GM19238 (cell line): ENCODE results near the gene DDX25.

Experiments
- DNase-seq: peaks from one replicate; pipeline ENCODE4 v3.0.0; 2011; ENCODE audit warnings: low spot score; ENCODE audit not compliant: insufficient read length

DDX25 gene

DNA sequence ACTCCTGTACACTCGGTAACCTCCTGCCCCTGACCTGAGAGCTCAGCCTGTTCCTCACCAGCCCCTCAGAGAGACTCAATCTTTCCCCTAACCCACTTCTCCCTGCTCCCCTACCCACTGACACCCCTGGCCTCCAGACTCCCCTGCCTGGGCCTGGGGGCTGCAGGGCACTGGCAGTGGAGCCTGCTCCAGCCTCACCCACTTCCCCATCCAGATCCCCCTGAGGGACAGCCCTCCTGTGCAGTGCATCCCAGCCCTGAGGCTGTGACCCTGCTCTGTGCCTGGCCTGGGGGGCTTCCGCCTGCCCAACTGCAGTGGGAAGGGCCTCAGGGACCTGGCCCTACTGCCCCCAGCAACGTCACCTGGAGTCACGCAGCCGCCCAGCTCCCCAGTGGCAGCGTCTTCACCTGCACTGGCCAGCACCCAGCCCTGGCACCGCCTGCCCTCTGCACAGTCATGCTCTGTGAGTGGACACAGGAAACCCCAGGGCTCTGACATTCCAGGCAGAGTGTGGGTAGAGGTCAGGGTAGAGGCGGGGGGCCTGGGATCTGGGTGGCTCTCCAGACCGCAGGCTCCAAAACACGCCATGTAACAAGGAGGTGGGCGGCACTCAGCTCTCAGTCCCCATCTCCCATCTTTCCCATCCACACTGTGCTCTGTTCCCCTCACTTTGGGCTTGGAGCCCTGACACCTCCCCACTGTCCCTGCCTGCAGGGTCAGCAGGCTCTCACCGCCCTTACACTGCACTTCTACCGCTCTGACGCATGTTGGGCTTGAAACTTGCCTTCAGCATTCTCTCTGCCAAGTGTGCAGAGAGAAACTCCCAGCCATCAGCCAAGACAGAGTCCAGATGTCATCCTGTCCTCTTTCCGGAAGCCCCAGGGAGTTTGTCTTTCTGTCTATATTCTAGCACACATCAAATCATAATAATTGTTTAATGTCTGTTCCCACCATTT, 46.7 kb downstream of the DDX25 start:
- no peak for DNase-seq

GRCh38 chr11:125951731-125952130, 47.4 kb downstream of the DDX25 start:
- DNase-seq = no peak

DNA sequence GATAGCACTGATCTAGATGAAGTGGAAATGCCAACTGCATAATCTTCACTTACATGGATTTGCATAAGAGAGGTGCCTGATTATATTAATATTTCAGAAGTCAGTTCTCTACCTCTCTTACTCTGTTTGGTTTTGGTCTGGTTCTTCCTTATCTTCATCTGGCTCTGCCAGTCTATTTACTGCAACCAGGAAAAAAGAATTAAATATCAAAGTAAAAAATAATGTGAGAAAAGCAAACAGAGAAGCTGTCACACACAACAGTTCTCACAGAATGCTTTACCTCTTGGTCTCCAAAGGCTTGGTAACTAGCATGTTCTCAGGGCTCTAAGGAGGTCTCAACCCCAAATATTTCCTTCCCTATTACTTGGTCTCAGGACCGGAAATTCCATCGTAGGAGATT, 48.3 kb downstream of the DDX25 start:
- DNase-seq = no peak

- DNase-seq = no peak
Measured at GRCh38 chr11:125952973-125953372, 48.7 kb downstream of the DDX25 start.

GRCh38 chr11:125953401-125953935, 49.2 kb downstream of the DDX25 start:
- DNase-seq = no peak

DNA sequence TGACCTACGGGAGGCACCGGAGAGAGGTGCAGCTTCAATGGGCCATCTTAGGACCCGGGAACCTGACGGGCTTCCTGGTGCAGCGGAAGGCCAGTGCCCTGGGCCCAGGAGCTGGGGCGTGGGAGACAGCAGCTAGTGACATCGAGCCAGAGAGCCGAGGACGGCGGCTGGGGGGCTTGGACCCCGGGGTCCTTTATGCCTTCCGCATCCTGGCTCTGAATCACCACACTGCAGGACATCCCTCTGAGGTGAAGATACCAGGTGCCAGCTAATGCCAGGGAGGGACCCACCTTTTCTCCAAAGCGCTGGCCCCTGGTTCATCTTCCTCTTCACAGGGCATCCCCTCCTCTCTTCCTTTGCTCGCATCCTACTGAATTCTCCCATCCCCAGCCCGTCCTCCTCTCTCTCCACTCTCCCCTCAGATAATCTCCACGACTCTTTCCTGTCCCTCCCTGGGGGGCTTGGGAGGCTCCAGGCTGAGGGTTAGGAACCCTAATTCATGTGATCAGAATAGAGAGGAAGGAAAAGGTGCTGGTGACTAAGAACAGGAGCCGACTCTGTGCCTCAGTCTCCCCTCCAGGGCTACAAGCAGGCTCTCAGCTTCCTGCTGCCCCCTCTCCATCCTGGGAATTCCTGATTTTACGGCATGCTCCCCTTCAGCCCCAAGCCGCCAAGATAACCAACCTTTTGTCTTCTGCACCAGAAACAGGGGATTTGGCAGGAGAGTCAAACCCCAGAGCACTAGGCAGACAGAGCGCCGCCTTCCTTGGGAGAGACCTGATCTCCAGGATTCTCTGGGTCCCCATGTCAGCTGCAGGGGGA, 50.0 kb downstream of the DDX25 start:
- no peak for DNase-seq

DNA sequence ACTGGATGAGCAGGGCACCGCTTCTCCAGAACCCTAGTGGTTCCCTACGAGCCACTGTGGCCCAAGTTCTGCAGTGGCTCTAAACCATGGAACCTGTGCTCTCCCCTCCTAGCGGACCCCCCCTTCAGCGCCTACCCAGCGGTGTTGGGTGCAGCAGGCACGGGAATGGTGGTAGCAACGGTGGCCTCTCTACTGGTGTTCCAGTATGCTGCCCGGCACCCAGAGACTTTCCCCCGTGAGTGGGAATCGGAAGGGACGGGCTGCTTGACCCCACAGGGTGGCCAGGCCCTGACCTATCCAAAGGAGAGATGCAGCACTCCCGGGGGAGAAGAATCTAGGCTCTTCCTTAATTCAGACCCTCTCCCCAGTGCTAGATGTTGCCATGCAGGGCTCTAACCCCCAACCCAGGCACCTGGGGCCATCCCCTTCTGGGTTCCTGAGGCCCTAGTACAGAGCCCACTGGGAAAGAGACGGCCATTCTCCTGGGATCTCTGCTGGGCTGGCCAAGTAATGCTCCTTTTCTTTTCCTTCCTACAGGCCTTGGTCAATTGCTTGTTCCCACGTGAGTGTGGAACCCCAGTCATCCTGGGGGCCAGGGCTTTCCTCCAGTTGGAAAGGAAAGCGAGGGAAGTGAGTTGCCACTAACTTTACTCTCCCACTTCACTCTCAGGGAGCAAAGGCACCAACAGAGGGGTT, 50.8 kb downstream of the DDX25 start:
- DNase-seq = no peak

DNA sequence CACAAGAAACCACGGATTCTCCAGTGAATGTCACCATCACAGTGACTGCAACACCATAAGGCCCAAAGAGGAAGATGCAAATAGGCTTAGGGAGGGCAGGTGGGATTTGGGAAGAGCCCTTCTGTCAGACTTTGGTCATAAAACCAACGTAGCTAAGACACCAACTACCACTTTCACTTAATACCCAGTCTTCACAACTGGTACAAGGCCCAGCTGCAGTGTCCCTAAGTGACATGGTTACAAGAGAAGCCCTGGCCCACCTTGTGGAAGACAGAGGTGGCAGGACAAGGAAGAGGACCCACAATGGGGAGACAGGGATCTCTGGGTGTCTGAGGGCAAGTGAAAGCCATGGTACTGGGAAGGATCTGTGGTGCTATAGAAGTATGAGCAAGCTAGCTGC, 51.5 kb downstream of the DDX25 start:
- DNase-seq = no peak

- no peak for DNase-seq
Measured at GRCh38 chr11:125956391-125957134, 52.3 kb downstream of the DDX25 start.

GRCh38 chr11:125957618-125958332, 53.5 kb downstream of the DDX25 start:
- DNase-seq = no peak

- DNase-seq = no peak
Measured at GRCh38 chr11:125958872-125959400, 54.6 kb downstream of the DDX25 start.

GRCh38 chr11:125959511-125959910, 55.2 kb downstream of the DDX25 start:
- no peak for DNase-seq

DNA sequence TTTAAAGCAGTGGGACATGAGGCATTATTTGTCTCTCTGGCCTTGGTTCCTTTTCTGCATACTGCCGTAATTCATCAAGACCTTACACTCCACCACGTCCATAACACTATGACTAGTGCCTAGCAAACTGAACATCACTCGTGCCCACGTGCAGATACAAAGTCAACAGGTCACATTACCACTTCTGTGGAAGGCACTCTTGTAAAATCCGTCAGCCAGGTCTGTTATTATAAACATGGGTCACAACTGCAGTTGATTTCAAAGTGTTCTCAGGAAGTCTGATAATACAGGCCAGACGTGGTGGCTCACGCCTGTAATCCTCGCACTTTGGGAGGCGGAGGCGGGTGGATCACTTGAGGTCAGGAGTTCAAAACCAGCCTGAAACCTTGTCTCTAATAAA, 55.6 kb downstream of the DDX25 start:
- no peak for DNase-seq

- no peak for DNase-seq
Measured at GRCh38 chr11:125960771-125961170, 56.5 kb downstream of the DDX25 start.

DNA sequence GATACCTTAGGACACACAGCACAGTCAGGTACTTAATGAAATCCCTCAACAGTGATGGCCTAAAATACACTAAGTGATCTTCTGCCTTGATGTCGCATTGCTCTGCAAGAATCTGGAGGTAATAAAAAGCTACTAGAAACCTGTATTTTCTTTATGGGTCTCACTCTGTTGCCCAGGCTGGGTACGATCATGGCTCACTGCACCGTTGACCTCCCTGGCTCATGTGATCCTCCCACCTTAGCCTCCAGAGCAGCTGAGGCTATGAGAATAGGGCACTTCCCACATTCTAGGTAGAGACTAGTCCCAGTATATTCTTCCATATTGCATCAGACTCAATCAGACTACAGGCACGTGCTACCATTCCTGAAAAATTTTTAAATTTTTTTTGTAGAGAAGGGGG, 63.2 kb downstream of the DDX25 start:
- DNase-seq = no peak

GRCh38 chr11:125968354-125968753, 64.0 kb downstream of the DDX25 start:
- DNase-seq = no peak

GRCh38 chr11:125971618-125972017, 67.3 kb downstream of the DDX25 start:
- no peak for DNase-seq

DNA sequence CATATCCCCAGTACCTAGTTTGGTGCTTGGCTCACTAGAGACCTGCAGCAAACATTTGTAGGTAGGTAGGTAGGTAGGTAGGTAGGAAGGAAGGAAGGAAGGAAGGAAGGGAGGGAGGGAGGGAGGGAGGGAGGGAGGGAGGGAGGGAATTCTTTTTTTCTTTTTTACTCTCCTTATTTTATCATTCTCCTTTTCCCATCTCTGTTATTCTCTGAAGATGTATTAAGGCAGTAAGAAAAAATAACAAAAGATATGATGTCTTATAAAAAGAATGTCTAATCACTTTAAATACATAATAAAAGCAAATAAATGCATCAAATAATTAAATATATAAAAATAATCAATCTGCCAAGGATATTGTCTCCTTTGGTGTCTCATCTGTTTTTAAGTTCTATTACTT, 70.0 kb downstream of the DDX25 start:
- DNase-seq = no peak

- DNase-seq = no peak
Measured at GRCh38 chr11:125975634-125976033, 71.3 kb downstream of the DDX25 start.

DNA sequence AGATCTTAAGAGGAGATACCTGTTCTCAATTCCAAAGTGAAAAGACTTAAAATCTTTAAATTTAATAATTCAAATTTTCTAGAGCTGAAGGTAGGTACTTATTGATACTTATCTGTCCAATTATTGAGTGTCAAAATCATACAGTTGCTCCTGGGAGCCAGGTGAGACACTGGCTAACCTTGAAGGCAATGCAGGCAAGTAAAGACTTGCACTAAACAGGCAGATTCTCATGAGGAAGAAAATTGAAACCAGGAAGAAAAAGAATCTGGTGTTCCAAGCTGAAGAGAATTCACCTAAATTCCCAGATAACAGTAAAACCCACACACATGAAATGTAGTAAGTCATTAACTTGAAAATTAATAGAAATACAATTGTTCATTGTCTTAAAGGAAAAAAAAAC, 71.8 kb downstream of the DDX25 start:
- DNase-seq = no peak
